ENCODE data around the gene C1QTNF5.

C1QTNF5 gene

GRCh38 chr11:119357074-119357473 lies 16.4 kb upstream of the C1QTNF5 start:
- DNase-seq, result no peak

GRCh38 chr11:119356349-119357031 lies 15.8 kb upstream of the C1QTNF5 start:
- DNase-seq, result peak; percentile 72

DNA sequence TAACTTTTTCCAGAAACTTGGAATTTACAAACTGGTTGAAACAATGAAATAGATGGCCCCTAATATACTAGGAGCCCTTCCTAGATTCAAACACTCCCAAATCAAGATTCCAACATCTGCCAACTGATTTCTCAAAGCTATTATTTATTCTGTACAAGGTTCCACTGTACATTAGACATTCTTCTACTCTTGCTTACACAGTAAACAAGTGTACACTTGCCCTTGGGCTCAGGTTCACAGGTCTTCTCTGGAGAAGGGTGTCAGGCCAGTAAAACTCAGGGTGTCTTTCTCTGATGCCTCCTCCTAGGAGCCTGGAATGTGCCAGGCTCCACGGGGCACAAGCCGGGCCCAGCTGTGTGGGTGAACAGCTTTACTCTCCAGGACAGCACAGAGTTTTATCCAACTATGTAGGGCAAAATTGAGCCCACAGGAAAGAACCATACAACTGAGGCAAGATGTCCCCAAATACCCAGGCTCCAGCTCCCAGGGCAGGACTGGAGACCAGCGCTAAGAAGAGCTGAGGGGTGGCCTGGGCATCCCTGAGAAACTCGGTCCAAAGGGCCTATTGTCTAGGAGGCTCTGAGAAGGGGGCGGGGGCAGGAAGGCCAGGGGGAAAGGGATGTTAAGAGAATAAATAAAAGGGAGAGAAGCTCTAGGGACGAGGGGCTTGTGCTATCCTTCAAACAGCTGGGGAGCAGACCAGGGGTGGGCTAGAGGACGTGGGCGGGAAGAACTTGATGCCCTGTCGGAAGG lies 14.6 kb upstream of the C1QTNF5 start:
- DNase-seq, result no peak

DNA sequence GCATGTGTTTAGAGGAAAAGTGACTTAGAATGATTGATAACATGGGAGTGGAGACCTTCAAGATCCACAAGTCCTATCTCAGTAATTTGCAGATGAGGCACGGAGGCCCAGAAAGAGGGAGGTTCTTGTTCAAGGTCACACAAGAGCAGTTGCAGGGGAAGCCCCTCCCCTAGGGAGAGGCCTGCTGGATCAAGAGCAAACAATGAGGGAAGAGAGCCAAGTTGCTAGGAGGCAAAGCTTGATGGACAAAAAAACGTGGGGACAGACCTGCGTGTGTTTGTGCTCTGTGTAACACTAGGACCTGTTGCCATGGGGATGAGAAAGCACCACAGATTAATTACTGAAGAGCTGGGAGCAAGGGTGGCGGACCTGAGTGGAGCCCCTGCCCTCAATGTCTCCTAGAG lies 12.2 kb upstream of the C1QTNF5 start:
- DNase-seq, result no peak

DNA sequence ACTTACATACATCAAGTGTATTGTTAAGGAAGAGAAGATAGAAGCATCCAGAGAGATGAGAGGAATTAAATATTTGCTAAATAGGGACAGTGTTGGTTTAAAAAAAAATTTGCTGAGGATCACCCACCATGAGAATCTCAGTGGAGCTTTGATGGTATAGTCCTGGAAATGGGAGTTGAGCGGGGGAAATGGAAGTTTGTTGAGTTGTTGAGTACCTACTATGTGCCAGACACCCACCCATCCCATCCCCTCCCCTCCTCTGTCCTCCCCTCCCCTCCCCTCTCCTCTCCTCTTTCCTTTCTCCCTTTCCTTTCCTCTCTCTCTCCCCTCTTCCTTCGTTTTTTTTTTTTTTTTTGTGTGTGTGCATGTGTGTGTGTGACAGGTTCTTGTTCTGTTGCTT lies 10.5 kb upstream of the C1QTNF5 start:
- DNase-seq, result no peak

DNA sequence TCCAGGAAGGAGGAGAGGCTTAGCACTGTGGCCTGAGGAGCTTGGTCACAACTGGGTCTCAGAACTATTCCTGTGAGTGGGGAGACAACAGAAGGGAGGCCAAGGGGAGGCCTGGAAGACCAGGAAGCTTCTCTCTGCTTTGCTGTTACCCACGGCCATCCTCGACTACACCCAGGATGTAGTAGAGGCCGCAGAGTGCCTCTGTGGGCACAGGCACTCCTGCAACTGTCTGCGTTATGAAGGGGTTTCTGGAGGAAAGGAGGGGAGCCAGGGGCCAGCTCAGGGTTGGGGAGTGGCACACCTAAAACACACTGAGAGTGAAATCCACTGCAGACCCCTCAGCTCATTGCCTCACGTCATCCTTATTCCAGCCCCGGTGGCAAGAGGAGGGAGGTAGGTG lies 9.6 kb upstream of the C1QTNF5 start:
- no peak for DNase-seq

- DNase-seq, result no peak
Measured at GRCh38 chr11:119347940-119348605, 7.4 kb upstream of the C1QTNF5 start.

DNA sequence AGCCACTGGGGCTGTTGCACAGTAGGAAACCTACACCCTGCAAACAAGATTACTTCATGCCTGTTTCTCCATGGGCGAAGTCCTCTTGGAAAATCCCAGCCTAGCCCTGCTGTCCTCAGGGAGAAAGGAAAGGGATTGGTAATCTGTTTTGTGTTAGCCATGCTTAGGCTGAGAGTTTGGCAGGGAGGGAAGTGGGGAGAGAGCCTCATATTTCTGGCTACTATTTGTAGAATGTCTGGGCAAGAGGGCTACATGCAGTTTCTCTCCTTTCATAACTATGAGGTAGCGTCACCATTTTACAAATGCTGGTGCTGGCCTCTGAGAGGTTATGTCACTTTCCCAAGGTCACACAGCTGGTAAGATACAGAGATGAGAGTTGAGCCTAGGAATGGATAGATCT lies 6.6 kb upstream of the C1QTNF5 start:
- no peak for DNase-seq

DNA sequence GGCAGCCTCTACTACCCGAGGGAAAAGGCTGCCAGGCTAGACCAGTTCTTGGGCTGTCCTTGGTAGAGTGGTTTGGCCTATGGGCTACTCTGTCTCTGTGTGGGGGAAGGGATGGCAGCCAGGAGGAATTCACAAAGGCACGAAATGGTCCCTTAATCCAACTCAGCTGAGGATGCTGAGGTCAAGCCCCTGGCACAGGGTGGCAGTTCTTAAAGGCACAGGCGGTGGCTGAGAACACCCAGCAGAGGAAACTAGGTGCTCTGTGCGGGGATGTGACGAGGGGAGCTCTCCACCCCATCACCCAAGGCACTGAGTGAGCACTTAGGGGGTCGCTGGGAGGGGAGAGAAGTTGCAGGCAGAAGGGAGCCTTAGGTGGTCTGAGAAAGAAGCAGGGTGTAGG lies 5.9 kb upstream of the C1QTNF5 start, which contains the start of gene MFRP:
Gene MFRP, minus strand, starts transcription at position 101 of the 400 bp plus-strand sequence. CDS start 192 bp downstream, outside the sequence.
- DNase-seq, result no peak

GRCh38 chr11:119345685-119346084 lies 5.0 kb upstream of the C1QTNF5 start:
- no peak for DNase-seq

- no peak for DNase-seq
Measured at GRCh38 chr11:119344291-119345010, 3.8 kb upstream of the C1QTNF5 start.

GRCh38 chr11:119343726-119344125 lies 3.0 kb upstream of the C1QTNF5 start:
- no peak for DNase-seq

DNA sequence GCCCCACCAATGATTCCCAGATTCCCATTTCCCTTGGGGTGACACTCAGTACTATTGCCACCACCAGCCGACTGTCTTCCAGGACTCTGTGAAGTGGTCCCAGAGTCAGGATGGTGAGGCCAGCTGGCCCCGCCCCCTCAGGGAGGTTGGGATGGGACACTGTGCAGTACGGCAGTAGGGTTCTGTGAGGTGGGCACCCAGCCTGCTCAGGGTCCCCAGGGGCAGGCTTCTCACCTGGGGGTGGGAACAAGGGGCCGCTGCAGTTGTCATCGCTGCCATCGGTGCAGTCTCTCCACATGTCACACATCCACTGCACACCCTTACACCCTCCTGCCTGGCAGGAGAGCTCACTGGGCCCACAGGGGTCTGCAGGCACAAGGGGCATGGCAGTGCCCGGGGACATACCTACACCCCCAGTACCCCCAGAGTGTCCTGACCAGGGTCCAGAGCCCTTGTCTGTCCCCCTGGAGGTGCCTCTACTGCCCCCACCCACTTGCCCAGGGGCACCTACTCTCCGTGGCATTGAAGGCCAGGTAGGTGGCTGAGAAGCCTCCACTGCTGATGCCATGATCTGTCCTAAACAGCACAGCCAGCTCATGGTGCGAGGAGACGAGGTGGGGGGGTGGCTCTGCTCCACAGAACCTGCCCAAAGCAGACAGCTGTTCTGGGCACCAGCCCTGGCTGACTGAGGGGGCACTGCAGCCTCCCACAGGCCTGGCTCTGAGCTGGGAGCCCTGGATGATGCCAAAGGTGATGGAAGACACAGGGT lies 1.9 kb upstream of the C1QTNF5 start:
- DNase-seq, result no peak

DNA sequence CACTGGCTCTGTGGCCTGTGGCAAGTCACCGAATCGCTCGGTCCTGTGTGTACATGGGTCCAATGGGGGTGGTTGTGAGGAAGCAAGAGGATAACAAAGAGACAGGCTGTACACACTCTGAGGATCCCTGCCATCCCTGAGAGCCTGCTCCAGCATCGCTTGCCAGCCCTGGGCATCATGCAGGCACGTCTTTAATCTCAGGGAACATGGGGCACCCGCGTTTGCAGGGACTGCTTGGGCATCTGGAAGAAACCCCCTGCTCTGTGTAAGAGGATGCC lies 1.3 kb upstream of the C1QTNF5 start:
- no peak for DNase-seq

DNA sequence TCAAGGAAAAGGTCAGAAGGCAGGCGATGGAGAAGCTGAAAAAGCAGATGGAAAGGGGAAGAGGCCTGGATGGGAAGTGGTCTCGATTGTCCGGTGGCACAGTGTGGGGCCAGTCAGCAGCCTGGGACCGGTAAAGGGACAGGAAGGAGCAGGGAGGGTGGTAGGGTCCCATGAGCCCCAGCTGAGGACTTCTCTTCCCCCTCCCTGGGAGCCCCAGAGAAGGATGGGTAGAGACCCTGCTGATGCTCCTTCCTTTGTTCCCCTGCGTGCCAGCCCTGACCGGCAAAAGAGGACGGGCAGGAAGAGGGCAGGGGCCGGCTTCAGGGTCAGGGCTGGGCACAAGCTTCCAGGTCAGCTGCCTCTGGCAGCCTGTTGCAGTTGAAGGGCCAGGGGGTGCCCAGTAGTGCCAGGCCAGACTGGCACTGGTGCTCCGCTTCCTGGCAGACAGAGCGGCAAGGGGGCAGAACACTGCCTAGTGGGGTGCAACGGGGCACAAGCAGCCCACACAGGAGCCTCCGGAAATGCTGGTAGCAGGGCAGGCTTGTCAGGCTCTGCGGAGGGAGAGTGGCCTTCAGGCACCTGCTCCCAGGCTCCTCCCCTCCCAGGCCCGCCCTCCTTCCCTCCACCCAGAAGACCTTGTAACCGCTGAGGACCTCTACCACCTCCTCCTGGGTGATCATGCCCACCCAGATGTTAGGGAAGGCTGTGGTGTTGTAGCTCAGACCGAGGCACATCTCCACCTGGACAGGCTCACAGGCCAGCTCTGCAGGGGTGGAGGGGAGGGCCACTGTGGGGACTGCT lies 739 bp upstream of the C1QTNF5 start:
- no peak for DNase-seq

DNA sequence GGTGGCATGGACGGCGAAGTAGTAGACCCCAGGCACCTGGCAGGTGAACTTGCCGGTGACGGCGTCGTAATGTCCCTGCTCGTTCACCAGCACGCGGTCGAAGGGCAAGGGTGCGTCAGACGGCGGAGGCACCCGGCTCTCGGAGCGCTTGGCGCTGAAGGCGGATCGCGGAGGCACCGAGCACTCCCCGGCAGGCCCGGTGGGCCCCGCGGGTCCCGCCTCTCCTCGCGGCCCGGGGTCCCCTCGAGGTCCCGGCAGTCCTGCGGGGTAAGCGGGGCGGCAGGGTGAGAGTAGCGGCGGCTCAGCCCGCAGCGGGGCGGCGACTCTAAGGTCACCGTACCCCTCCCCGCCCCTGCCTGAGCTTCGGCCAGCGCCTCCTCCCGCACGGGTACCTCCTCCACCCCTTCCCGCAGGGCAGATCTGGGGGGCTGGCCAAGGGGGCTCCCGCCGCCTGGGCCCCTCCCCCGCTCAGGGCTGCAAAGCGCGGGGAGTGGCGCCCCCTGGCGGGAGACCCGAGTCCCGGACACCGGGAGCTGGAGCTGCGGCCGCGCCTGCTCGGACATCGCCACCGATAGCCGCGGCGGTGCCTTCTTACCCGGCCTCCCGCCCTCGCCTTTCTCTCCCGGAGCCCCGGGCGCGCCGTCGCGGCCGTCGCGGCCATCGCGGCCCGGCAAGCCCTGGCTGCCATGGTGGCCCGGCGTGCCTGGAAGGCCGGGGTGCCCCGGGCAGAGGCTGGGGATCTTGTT lies 921 bp downstream of the C1QTNF5 start:
- DNase-seq, result peak; percentile 20

DNA sequence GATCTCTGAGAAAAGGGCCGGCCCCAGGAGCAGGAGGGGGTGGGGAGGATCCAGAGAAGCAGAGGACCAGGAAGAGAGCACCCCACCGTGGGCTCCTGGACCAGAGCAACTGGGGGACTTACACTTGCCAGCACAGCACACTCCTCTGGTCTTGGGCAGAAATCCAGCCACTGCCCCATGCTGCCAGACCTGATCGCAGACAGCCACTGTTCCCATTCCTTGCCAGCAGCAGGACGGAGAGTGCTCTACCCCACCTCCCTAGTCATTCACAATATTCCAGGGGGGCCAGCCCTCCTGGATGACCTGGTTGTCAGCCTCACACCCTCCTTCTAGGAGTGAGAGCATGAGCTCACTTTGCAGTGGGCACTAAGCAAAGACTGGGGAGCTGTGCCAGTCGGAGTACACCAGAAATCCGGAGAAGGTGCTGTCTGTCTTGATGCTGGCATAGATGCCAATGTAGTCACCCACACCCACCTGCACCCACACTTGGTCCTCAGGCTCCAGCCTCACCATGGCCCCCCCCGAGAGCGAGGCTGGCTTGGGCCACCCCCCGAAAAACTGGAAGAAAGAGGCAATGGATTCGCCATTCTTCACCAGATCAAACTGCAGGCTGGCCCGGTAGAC lies 1.6 kb downstream of the C1QTNF5 start:
- DNase-seq, result no peak

DNA sequence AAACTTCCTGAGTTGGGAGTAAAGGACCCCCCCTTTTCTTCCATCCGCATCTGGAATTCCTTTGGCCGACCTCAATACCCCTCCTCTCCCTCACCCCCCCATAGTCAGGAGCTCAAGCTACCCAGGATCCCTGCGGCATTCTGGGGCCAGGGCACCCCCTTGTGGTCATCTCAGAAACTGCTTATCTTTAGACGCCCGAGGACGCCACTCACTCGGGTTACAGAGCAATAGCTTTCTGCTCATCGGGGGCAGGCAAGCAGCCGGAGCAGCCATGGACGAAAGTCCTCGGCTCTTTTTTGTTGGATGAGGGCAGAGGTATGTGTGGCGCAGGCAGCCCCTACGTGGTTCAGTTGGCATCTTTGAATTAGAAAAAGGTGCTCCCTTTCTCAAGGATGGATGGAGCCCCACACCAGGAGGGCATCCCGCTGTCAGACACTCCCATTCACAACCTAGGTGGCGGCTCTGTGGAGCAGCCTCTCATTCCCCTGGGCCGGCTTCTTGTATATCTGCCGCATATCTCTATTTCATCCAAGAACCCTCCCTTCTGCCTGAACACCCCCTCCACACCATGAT lies 2.3 kb downstream of the C1QTNF5 start:
- DNase-seq, result peak; percentile 75

DNA sequence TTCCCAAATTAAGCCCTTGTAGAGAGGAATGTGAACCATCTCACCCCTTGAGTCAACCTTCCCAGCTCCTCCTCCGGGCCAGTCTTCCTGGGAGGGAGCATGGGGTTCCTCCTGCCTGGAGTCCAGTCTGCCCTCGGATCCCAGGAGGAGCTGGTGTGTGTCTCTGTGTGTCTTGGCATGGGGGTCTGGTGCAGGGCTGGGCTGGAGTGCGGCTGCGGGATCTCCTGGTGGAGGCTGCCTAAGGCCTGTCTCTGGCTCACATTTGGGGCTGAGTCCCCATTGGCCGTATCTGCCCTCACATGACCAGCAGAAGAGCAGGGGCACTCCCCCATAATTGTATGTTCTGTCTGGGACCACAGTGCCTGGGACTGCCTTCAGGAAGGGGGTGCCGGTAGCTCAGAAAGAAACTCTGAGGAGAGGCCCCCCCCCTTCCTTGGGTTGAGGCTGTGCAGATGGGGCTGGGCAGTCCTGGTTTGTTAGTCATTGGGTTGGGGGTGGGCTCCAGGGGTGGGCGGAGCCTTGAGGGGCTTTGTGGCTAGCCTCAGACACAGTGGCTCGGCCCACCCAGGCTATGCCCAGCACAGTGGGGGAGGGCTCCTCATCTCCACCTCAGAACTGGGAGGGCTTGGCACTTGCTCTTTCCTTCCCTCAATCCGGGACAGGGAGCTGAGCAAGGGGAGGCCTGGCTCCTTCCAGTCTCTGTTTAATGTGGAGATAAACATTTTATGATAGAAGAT lies 2.9 kb downstream of the C1QTNF5 start:
- no peak for DNase-seq
